Gastrocnemius medialis (tissue), 4 donors: ENCODE measurements around the gene HMCN2. TPM values are rescaled to one million over a fixed set of nuclear protein-coding genes. Genes with fewer than 3 reads are reported as not detected.
"Not testable (repeated sequence)": the region's sequence is repeated elsewhere in the genome, so short reads cannot be mapped to it uniquely, and the experiment has no call there.

Source experiments
- ATAC-seq, 2 donors: fragments of 150-250 bp; one replicate each; pipeline ENCODE4 v1.9.1; 2016
- DNase-seq, 2 donors: peaks; one replicate each; pipeline ENCODE4 v3.0.0-alpha.2; 2019
- H3K27ac ChIP-seq, 4 donors: fragments of 200-600 bp; sonication (generic); 1 replicate in 1 of 4; 2 replicates in 3 of 4; pipeline ENCODE4 v1.5.1; 2016 to 2018; ENCODE audit warnings: mild to moderate bottlenecking in 2 of 4, moderate library complexity in 1 of 4
- H3K27me3 ChIP-seq, 3 donors: fragments of 200-600 bp; sonication (generic) in 2 of 3; 1 replicate in 1 of 3; 2 replicates in 2 of 3; pipeline versions ENCODE4 v1.5.1 to v1.6.0; 2016 to 2019; ENCODE audit warnings: mild to moderate bottlenecking in 1 of 3, moderate library complexity in 1 of 3
- H3K36me3 ChIP-seq, 2 donors: fragments of 200-600 bp; sonication (generic) in 1 of 2; one replicate each; pipeline ENCODE4 v1.5.1; 2017 to 2018
- H3K4me1 ChIP-seq, 2 donors: fragments of 200-600 bp; sonication (generic) in 1 of 2; one replicate each; pipeline ENCODE4 v1.5.1; 2016 to 2017; ENCODE audit warnings: mild to moderate bottlenecking in 2 of 2
- H3K4me3 ChIP-seq, 4 donors: fragments of 200-600 bp; sonication (generic) in 3 of 4; 1 replicate in 1 of 4; 2 replicates in 3 of 4; pipeline ENCODE4 v1.5.1; 2016 to 2019; ENCODE audit warnings: mild to moderate bottlenecking in 2 of 4
- H3K9me3 ChIP-seq, 3 donors: fragments of 200-600 bp; sonication (generic) in 2 of 3; 1 replicate in 1 of 3; 2 replicates in 2 of 3; pipeline ENCODE4 v1.5.1; 2016 to 2019
- CTCF ChIP-seq, 5 experiments: fragments of 450-650 bp in 3 of 5; fragments of 200-600 bp in 2 of 5; sonication (generic) in 2 of 5; IDR thresholded peaks in 4 of 5; conservative IDR thresholded peaks in 1 of 5; 1 replicate in 4 of 5; 2 replicates in 1 of 5; pipeline ENCODE4 v1.5.1; 2016 to 2019; ENCODE audit warnings: antibody characterized with exemption in 5 of 5, mild to moderate bottlenecking in 3 of 5, moderate library complexity in 3 of 5
- POLR2A ChIP-seq, 2 donors: fragments of 450-650 bp; IDR thresholded peaks; one replicate each; pipeline ENCODE4 v1.6.1; 2017; ENCODE audit warnings: antibody characterized with exemption in 2 of 2, mild to moderate bottlenecking in 2 of 2, moderate library complexity in 2 of 2
- in situ Hi-C, 4 donors: fragments of 200-750 bp; cut with MboI; loops; one replicate each; pipeline versions ENCODE4 v1.15.0 to v1.8.0; 2017; ENCODE audit warnings: low sequenced_read_pairs in 4 of 4
- intact Hi-C: fragments of 100-400 bp; cut with DNase I; formaldehyde crosslinking; loops from one replicate; pipeline ENCODE4 v1.15.1; 2023; ENCODE audit warnings: low total_unique reads
- total RNA-seq, 4 donors: library from RNA; depleted of rRNA; stranded (reverse); fragments of >200 nt; gene quantifications; one replicate each; pipeline versions ENCODE4 v1.1.0 to v1.2.3, GENCODE V29; 2016

Gene HMCN2
- total RNA-seq, 4 donors from 2014 or later = 1.9 to 8.5 (median 7.7) TPM

- no peaks in the 10 kb centered on the region for H3K36me3 ChIP-seq
- H3K27ac ChIP-seq = no peak overlapping the region
- peaks cover 0 to 15% (median 9%) of the 10 kb centered on the region in 3 donors for H3K27me3 ChIP-seq
- DNase-seq (no peak), ATAC-seq (no peak)
- no peaks in the 10 kb centered on the region for H3K9me3 ChIP-seq
- intact Hi-C loops = no loop called here
- H3K4me1 ChIP-seq = no peaks in the 10 kb centered on the region
- H3K4me3 ChIP-seq = no peak overlapping the region
- in situ Hi-C loops = no loop called here
- TF ChIP-seq POLR2A (IDR thresholded peaks at IDR 0.05) (no peak), CTCF (IDR thresholded peaks at IDR 0.05 in 4 of 5, conservative IDR thresholded peaks at IDR 0.05 in 1 of 5) (no peak)
Observed at GRCh38 chr9:130256644-130257043, 8.9 kb upstream of the HMCN2 start.

GRCh38 chr9:130258137-130258536, 7.4 kb upstream of the HMCN2 start:
- in situ Hi-C loops, H3K27ac ChIP-seq, intact Hi-C loops: not testable (repeated sequence)

GRCh38 chr9:130259044-130259443, 6.5 kb upstream of the HMCN2 start:
- Histone ChIP-seq H3K4me3 (no peak overlapping the region), H3K9me3 (no peaks in the 10 kb centered on the region), H3K27me3 (peaks cover 19 to 32% (median 27%) of the 10 kb centered on the region in 3 donors), H3K4me1 (peaks cover 0 to 3% of the 10 kb centered on the region in 2 donors), H3K27ac (no peak overlapping the region), H3K36me3 (no peaks in the 10 kb centered on the region)
- DNase-seq (no peak), ATAC-seq (no peak)
- TF ChIP-seq CTCF (IDR thresholded peaks at IDR 0.05 in 4 of 5, conservative IDR thresholded peaks at IDR 0.05 in 1 of 5) (no peak), POLR2A (IDR thresholded peaks at IDR 0.05) (no peak)
- intact Hi-C loops = no loop called here
- in situ Hi-C loops = no loop called here

More at GRCh38 chr9:130258137-130258536, 7.4 kb upstream of the HMCN2 start:
- not testable (repeated sequence) for DNase-seq, ATAC-seq, H3K9me3 ChIP-seq, H3K4me3 ChIP-seq, H3K4me1 ChIP-seq, H3K36me3 ChIP-seq
- peaks cover 10 to 23% (median 18%) of the 10 kb centered on the region in 3 donors for H3K27me3 ChIP-seq

- TF ChIP-seq POLR2A (IDR thresholded peaks at IDR 0.05) (no peak), CTCF (IDR thresholded peaks at IDR 0.05 in 4 of 5, conservative IDR thresholded peaks at IDR 0.05 in 1 of 5) (no peak)
- peak overlapping the region in 3 of 4 donors; percentile 36 to 50 (median 50) for H3K27ac ChIP-seq
- peak; percentile 22 to 63 for ATAC-seq
- H3K9me3 ChIP-seq = no peaks in the 10 kb centered on the region
- H3K4me3 ChIP-seq = no peak overlapping the region
- intact Hi-C loops = loop anchor here (5.0 kb wide), 1 partner anchor 71 kb away; no protein-coding TSS in a partner anchor
- peaks cover 37 to 49% (median 45%) of the 10 kb centered on the region in 3 donors for H3K27me3 ChIP-seq
- peaks cover 0 to 6% of the 10 kb centered on the region in 2 donors for H3K4me1 ChIP-seq
- in situ Hi-C loops = no loop called here
- no peaks in the 10 kb centered on the region for H3K36me3 ChIP-seq
- DNase-seq = no peak
Observed at GRCh38 chr9:130260816-130261765, 4.5 kb upstream of the HMCN2 start.

- Histone ChIP-seq H3K36me3 (no peaks in the 10 kb centered on the region), H3K27me3 (peaks cover 48 to 57% (median 56%) of the 10 kb centered on the region in 3 donors), H3K4me3 (no peak overlapping the region), H3K27ac (peak overlapping the region in 1 of 4 donors; percentile 50), H3K4me1 (peaks cover 0 to 6% of the 10 kb centered on the region in 2 donors), H3K9me3 (no peaks in the 10 kb centered on the region)
- in situ Hi-C loops (no loop called here), intact Hi-C loops (loop anchor here (5.0 kb wide), 1 partner anchor 70 kb away; no protein-coding TSS in a partner anchor)
- DNase-seq = no peak
- TF ChIP-seq POLR2A (IDR thresholded peaks at IDR 0.05) (no peak), CTCF (IDR thresholded peaks at IDR 0.05 in 4 of 5, conservative IDR thresholded peaks at IDR 0.05 in 1 of 5) (no peak)
- no peak for ATAC-seq
Observed at GRCh38 chr9:130262061-130262745, 3.4 kb upstream of the HMCN2 start.
